ENCODE measurements around the gene ZNF292. TPM values are rescaled to one million over a fixed set of nuclear protein-coding genes. Genes with fewer than 3 reads are reported as not detected.

ZNF292 gene
- total and polyA plus RNA-seq, 2 experiments from 2014 or later: 20.9 to 38.3 TPM

GRCh38 chr6:87274660-87275274 lies 119.4 kb downstream of the ZNF292 start:
- DNase-seq (ENCODE audit: low spot score): peak; percentile 18
- Histone ChIP-seq H3K4me3 (no peak overlapping the region), H3K9me2 (replicated peaks; ENCODE audit: insufficient read depth) (no peaks in the 10 kb centered on the region), H3K27ac (no peak overlapping the region), H3K27me3 (no peaks in the 10 kb centered on the region), H3K79me2 (no peaks in the 10 kb centered on the region), H4K20me1 (ENCODE audit: insufficient read depth, poor library complexity, severe bottlenecking) (no peaks in the 10 kb centered on the region), H3K9me3 (ENCODE audit: low read depth) (no peaks in the 10 kb centered on the region), H2AFZ (no peak overlapping the region), H3K4me2 (no peak overlapping the region), H3K36me3 (replicated peaks; ENCODE audit: insufficient read depth, low read depth) (no peaks in the 10 kb centered on the region), H3K4me1 (ENCODE audit: insufficient read depth) (no peaks in the 10 kb centered on the region)
- WGBS (ENCODE audit: low lambda C conversion rate, missing lambda C conversion rate): 91% methylated on average over 7 of the region's 7 CpGs
- no peak for TF ChIP-seq CTCF (IDR thresholded peaks at IDR 0.05; ENCODE audit: poor library complexity)
- no peak for TF ChIP-seq EZH2phosphoT487 (IDR thresholded peaks at IDR 0.05; ENCODE audit: low read depth, severe bottlenecking, unreplicated experiment)
- no peak for TF ChIP-seq EZH2 (IDR thresholded peaks at IDR 0.05; ENCODE audit: borderline replicate concordance)

- Histone ChIP-seq H3K4me1 (ENCODE audit: insufficient read depth) (no peaks in the 10 kb centered on the region), H2AFZ (no peak overlapping the region), H3K9me3 (ENCODE audit: low read depth) (no peaks in the 10 kb centered on the region), H4K20me1 (ENCODE audit: insufficient read depth, poor library complexity, severe bottlenecking) (no peaks in the 10 kb centered on the region), H3K4me3 (no peak overlapping the region), H3K4me2 (no peak overlapping the region), H3K27me3 (no peaks in the 10 kb centered on the region), H3K9me2 (replicated peaks; ENCODE audit: insufficient read depth) (no peaks in the 10 kb centered on the region), H3K36me3 (replicated peaks; ENCODE audit: insufficient read depth, low read depth) (no peaks in the 10 kb centered on the region), H3K27ac (no peak overlapping the region), H3K79me2 (no peaks in the 10 kb centered on the region)
- DNase-seq (ENCODE audit: low spot score): no peak
- WGBS (ENCODE audit: low lambda C conversion rate, missing lambda C conversion rate): 56% methylated on average over 1 of the region's 1 CpG
- TF ChIP-seq EZH2 (IDR thresholded peaks at IDR 0.05; ENCODE audit: borderline replicate concordance) (no peak), CTCF (IDR thresholded peaks at IDR 0.05; ENCODE audit: poor library complexity) (no peak), EZH2phosphoT487 (IDR thresholded peaks at IDR 0.05; ENCODE audit: low read depth, severe bottlenecking, unreplicated experiment) (no peak)
Observed at GRCh38 chr6:87276624-87277023, 121.3 kb downstream of the ZNF292 start.

- no peak overlapping the region for H3K4me2 ChIP-seq
- H3K27me3 ChIP-seq: no peaks in the 10 kb centered on the region
- no peak overlapping the region for H3K27ac ChIP-seq
- H3K9me2 ChIP-seq (replicated peaks; ENCODE audit: insufficient read depth): no peaks in the 10 kb centered on the region
- H3K79me2 ChIP-seq: no peaks in the 10 kb centered on the region
- H3K36me3 ChIP-seq (replicated peaks; ENCODE audit: insufficient read depth, low read depth): no peaks in the 10 kb centered on the region
- no peak overlapping the region for H2AFZ ChIP-seq
- H3K9me3 ChIP-seq (ENCODE audit: low read depth): no peaks in the 10 kb centered on the region
- no peaks in the 10 kb centered on the region for H3K4me1 ChIP-seq (ENCODE audit: insufficient read depth)
- no peak for DNase-seq (ENCODE audit: low spot score)
- no peak for TF ChIP-seq EZH2phosphoT487 (IDR thresholded peaks at IDR 0.05; ENCODE audit: low read depth, severe bottlenecking, unreplicated experiment)
- TF ChIP-seq CTCF (IDR thresholded peaks at IDR 0.05; ENCODE audit: poor library complexity): peak; percentile 33
- no peak overlapping the region for H3K4me3 ChIP-seq
- H4K20me1 ChIP-seq (ENCODE audit: insufficient read depth, poor library complexity, severe bottlenecking): no peaks in the 10 kb centered on the region
Observed at GRCh38 chr6:87277123-87277522, 121.8 kb downstream of the ZNF292 start.

GRCh38 chr6:87279196-87279595 lies 123.8 kb downstream of the ZNF292 start:
- no peak for DNase-seq (ENCODE audit: low spot score)
- 67% methylated on average over 2 of the region's 2 CpGs for WGBS (ENCODE audit: low lambda C conversion rate, missing lambda C conversion rate)
- no peak for TF ChIP-seq EZH2 (IDR thresholded peaks at IDR 0.05; ENCODE audit: borderline replicate concordance)
- no peak for TF ChIP-seq CTCF (IDR thresholded peaks at IDR 0.05; ENCODE audit: poor library complexity)
- no peak for TF ChIP-seq EZH2phosphoT487 (IDR thresholded peaks at IDR 0.05; ENCODE audit: low read depth, severe bottlenecking, unreplicated experiment)

More at GRCh38 chr6:87279196-87279595, 123.8 kb downstream of the ZNF292 start:
- Histone ChIP-seq H4K20me1 (ENCODE audit: insufficient read depth, poor library complexity, severe bottlenecking) (no peaks in the 10 kb centered on the region), H3K9me2 (replicated peaks; ENCODE audit: insufficient read depth) (no peaks in the 10 kb centered on the region), H3K4me3 (no peak overlapping the region), H3K9me3 (ENCODE audit: low read depth) (no peaks in the 10 kb centered on the region), H2AFZ (no peak overlapping the region), H3K4me1 (ENCODE audit: insufficient read depth) (no peaks in the 10 kb centered on the region), H3K4me2 (no peak overlapping the region), H3K27me3 (no peaks in the 10 kb centered on the region), H3K79me2 (no peaks in the 10 kb centered on the region), H3K36me3 (replicated peaks; ENCODE audit: insufficient read depth, low read depth) (no peaks in the 10 kb centered on the region), H3K27ac (no peak overlapping the region)
